Right ventricle myocardium inferior (tissue), 1 donor: ENCODE data around the gene ZFHX3. TPM values are rescaled to one million over a fixed set of nuclear protein-coding genes. Genes with fewer than 3 reads are reported as not detected.

Experiments used
- ATAC-seq: fragments of 200-7000 bp; cut with Tn5 transposase; one replicate; pipeline ENCODE4 v1.9.1; 2020; ENCODE audit warnings: mild to moderate bottlenecking, moderate library complexity
- DNase-seq: peaks from one replicate; pipeline ENCODE4 v3.0.0; 2021; ENCODE audit errors: missing footprints
- intact Hi-C: fragments of 100-400 bp; cut with DNase I; formaldehyde crosslinking; loops from one replicate; pipeline ENCODE4 v1.11.0; 2022
- total RNA-seq: library from RNA; stranded (reverse); fragmentation: NEBNext Ultra II Directional; extraction: Animal tissue kit (Norgen Biotek cat#: 25700); gene quantifications from one replicate; pipeline ENCODE4 v1.2.1, GENCODE V29; 2021
- donor health status: DM: no; HTN: yes; CAD: no; lungs with severe emphysema.

ZFHX3 gene
- total RNA-seq, 1 donor from 2014 or later, result 8.4 TPM

DNA sequence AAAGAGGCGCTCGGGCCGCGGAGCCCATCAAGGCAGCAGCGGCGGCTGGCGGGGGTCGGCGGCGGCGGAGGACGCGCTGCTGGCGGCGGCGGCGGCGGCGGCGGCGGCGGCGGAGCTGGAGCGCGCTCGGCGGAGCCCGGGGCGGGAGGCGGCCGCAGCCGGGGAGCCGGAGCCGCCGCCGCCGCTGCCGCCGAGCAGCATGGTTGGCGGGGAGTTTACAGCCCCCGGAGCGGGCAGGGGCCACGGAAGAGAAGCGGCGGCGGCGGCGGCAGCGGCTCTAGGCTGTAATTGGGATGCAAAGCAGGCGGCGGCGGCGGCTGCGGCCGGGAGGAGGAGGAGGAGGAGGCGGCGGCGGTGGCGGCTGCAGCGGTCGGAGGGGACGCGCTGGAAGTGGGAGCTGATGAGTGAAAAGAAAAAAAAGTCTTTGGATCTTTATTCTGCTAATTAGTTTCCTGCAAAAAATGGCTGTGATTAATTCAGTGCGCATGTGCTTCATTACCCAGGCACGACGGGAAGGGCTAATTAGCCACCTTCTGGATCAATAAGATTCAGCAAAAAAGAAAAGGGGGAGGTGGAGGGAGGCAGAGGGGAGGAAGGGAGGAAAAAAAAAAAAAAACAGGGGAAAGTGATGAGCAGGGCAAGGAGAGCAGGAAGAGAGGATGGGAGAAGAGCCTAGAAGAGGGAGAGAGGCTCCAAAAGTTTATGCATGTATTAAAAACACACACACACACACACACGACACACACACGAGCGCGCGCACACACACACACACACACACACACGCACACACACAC lies 10.9 kb upstream of the ZFHX3 start:
- peak; percentile 78 for DNase-seq
- peak; percentile 11 for ATAC-seq
- intact Hi-C loops, result loop anchor here (5.0 kb wide), 3 partner anchors 72 to 212 kb away; no protein-coding TSS in a partner anchor

- no peak for DNase-seq
- ATAC-seq, result peak; percentile 24
- intact Hi-C loops, result loop anchor here (5.0 kb wide), 3 partner anchors 71 to 211 kb away; no protein-coding TSS in a partner anchor
Measured at GRCh38 chr16:73058221-73058615, 10.3 kb upstream of the ZFHX3 start.

DNA sequence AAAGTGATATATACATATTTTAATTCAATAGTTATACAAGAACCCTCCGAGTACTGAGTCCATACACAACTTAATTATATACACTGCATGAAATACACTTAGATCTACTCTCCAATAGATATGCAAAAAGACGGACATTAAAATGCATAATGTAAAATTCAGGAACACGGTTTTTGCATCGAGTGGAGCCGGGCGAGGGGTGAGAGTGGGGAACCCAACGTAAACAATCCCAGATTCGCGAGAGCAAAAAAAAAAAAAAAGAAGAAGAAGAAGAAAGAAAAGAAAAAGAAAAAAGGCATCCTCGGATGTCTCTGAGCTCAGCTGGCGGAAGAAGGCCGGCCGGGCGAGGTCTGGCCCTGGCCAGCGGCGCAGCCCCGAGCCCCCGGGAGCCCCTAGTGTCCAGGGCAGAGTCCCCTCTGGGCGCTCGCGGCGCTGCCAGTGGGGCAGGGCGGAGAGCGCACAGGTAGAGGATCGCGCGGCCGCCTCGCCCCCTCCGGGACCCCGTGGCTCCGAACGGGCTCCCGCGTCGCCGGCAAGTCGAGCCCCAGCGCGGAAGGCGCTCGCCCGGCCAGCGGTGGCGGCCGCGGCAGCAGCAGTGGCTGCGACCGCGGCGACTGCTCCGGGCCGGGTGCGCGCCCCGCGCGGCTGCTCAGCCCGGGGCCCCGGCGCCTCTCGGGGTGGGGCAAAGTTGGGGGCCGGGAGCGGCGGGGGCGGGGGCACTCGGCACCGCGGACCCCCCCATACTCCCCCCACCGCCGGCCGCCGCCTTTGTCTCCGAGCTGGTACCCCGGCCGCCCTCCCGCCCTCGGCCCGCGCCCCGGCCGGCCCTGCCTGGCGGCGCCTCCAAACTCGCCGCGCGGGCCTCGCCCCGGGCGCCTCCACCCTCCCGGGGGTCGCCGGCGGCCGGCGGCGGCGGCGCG lies 9.6 kb upstream of the ZFHX3 start:
- peak; percentile 39 for ATAC-seq
- DNase-seq, result no peak
- intact Hi-C loops, result loop anchor here (5.0 kb wide), 3 partner anchors 70 to 210 kb away; no protein-coding TSS in a partner anchor

DNA sequence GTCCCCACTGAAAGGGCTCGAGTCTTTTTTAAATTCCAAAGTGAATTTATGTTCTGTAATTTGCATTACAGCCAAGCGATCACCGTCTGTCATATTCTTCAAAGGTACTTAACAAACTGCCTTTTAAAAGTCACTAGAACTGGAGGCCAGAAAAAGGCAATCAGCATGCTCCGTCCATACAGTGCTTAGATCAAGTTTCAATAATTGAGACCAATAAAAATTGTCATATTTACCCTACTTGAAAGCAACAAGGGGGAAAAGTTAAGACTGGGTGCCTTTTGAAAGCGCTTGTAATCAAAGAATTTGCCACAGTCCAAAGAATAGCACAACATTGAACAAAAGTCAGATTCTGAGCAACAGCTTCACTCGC lies 9.0 kb upstream of the ZFHX3 start:
- DNase-seq (no peak), ATAC-seq (no peak)
- intact Hi-C loops, result loop anchor here (5.0 kb wide), 3 partner anchors 70 to 210 kb away; no protein-coding TSS in a partner anchor

DNA sequence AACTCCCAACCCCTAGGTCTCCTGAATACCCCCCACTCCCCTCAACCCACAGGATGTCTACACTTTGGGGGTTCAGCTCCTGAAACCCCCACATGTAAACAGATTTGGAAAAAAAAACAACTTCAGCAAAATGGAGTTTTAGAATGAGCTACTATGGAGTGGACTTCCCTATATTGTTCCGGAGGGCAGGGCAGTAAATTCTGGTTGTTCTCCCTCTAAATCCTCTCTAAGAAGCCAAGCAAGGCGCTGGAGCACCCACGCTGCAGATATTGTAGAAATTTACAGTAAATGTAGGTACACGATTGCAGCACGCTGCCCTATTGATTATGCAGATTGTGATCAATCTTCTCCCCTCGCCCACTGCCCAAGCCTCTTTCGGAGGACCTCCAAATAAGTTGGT lies 8.5 kb upstream of the ZFHX3 start:
- ATAC-seq (no peak), DNase-seq (no peak)
- intact Hi-C loops, result loop anchor here (5.0 kb wide), 3 partner anchors 69 to 209 kb away; no protein-coding TSS in a partner anchor

DNA sequence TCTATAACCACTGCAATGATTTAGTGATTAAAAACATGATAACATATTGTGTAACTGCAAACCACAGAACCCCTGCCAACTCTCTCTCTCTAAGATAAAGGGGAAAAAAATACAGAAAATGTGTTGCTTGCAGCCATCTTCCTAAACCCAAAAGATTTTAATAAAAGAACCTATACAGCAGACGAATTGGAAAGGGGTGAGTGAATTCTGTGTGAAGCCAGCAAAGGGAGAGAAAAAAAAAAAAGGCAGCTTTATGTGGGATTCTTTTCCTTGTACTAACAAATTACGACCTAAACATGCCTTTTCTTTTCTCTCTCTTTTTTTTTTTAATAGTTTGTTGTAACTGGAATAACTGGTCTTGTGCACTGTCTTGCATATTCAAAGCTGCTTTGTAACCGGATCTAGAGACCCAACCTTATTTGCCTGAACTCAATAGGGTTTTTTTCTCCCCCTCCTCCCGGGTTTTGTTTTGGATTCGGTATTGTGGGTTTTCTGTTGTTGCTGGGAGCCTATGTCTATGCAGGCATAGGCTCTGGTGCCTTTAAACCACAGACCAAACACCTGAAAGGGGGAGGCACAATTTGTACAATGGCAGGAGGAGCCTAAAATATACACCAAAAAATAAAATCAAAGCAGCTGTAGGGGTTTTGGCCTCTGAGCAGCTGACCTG lies 7.0 kb upstream of the ZFHX3 start:
- no peak for DNase-seq
- no peak for ATAC-seq
- intact Hi-C loops, result loop anchor here (5.0 kb wide), 3 partner anchors 68 to 208 kb away; no protein-coding TSS in a partner anchor

- DNase-seq (no peak), ATAC-seq (no peak)
- intact Hi-C loops, result no loop called here
Measured at GRCh38 chr16:73054498-73054812, 6.5 kb upstream of the ZFHX3 start.

DNA sequence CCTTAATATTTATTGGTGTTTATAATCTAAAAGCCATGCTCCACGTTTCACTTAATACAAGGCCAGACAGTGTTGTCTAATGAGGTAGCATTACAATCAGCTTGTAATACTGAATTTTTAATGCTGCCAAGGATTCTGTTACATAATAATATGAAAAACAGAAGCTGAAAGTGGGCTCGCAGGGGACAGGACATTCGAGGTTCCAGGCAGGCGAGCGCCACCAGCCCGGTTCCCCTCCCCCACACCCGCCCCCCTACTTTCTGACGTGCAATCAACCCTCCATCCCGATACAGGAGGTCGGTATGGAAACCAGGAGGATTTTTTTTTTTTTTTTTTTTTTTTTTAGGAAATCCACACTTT lies 6.2 kb upstream of the ZFHX3 start:
- no peak for ATAC-seq
- no peak for DNase-seq
- intact Hi-C loops, result no loop called here

- intact Hi-C loops, result no loop called here
- ATAC-seq, result no peak
- no peak for DNase-seq
Measured at GRCh38 chr16:73053364-73054124, 5.6 kb upstream of the ZFHX3 start.

- ATAC-seq, result no peak
- intact Hi-C loops, result no loop called here
- DNase-seq, result no peak
Measured at GRCh38 chr16:73053038-73053363, 5.1 kb upstream of the ZFHX3 start.

GRCh38 chr16:73052576-73052975 lies 4.6 kb upstream of the ZFHX3 start:
- intact Hi-C loops, result no loop called here
- ATAC-seq (no peak), DNase-seq (no peak)

DNA sequence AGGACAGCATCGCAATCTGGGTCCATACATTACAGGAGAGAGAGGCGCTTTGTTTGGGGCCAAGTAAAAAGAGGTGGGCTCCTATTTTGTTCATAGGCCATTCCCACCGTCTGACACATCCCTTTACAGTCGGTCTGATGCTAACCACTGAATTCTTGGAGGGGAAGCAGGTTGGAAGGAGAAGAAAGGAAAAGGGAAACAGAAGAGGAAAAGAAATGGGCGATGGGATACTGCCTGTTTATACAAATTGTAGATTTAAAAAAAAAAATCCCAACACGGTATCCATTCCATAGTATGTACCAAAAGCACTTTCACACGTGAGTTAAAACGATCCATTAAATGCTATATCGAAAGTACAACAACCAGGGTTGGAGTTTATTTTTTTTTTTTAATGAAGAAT lies 4.0 kb upstream of the ZFHX3 start:
- DNase-seq, result no peak
- intact Hi-C loops, result no loop called here
- no peak for ATAC-seq

GRCh38 chr16:73051226-73051625 lies 3.3 kb upstream of the ZFHX3 start:
- intact Hi-C loops, result no loop called here
- no peak for DNase-seq
- no peak for ATAC-seq

DNA sequence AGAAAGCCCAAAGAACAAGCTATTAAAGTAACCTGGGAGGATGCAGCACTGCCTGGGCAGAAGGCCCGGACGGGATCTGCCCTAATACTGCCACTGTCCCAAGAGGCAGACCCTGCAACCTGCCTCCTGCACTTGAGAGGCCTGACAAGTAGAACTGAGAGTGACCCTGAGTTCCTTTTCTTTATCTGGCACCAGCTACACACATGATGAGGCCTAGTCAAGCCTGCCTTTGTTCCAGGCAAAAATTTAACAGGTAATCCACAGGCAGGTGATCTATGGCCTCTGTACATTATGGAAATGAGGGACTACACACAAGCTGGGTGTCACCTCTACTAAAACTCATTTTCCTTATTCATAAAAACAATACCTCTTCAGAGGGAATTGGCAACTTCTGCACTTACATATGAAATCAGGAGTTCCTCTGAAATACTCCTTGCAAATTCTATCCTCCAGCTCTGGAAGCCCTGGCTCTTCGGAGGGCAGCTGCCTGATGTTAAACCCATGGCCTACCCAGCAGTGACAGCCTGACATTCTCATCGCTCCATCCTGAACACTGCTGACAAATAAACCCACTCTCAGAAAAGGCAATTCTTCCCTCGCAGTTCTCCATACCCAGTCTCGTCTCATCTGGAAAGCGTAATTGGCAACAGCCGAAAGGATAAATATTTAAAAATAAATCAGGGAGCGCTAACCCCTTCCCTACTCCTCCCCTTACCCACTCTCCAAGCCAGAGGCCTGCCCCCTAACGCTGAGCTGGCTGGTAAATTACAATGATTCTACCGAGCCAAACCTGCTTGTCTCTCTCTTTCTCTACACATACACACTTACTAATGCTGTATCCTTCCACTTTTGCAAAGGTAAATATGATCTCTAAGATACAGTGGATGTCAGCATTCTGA lies 2.5 kb upstream of the ZFHX3 start:
- no peak for DNase-seq
- intact Hi-C loops, result no loop called here
- ATAC-seq, result no peak

GRCh38 chr16:73049511-73049910 lies 1.6 kb upstream of the ZFHX3 start:
- no peak for DNase-seq
- intact Hi-C loops, result loop anchor here (5.0 kb wide), 2 partner anchors 112 to 217 kb away; no protein-coding TSS in a partner anchor
- no peak for ATAC-seq

DNA sequence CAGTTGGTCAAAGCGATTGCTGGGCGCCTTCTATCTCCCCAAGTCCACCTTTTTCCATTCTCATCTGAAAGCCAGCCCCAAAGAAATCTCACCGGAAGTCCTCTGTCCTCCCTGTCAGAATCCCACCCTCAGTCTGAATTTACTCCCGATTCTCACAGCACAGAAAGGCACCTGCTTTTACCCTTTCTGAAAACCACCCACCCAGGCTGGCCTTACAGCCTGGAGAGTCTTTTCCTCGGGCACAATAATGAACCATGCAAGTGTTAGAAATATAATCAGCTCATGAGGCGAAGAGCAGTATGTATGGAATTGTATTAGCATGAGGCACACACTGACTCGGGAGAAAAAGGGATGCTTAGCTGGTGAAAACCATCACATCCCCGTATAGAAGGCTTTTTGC lies 1.2 kb upstream of the ZFHX3 start:
- intact Hi-C loops, result loop anchor here (5.0 kb wide), 2 partner anchors 112 to 217 kb away; no protein-coding TSS in a partner anchor
- no peak for ATAC-seq
- DNase-seq, result no peak

- intact Hi-C loops, result loop anchor here (5.0 kb wide), 2 partner anchors 111 to 216 kb away; no protein-coding TSS in a partner anchor
- DNase-seq (peak; percentile 84), ATAC-seq (peak; percentile 62)
Measured at GRCh38 chr16:73048292-73049080, 558 bp upstream of the ZFHX3 start.
